HG02840 (cell line): Measurements from ENCODE around the gene ZFX.
"Not testable (repeated sequence)": the region's sequence is repeated elsewhere in the genome, so short reads cannot be mapped to it uniquely, and the experiment has no call there.

ENCODE experiments used
- ATAC-seq: cut with Tn5 transposase; IDR thresholded peaks from one replicate; pipeline ENCODE4 v1.9.1; 2021; ENCODE audit warnings: mild to moderate bottlenecking, moderate library complexity, moderate number of reproducible peaks; ENCODE audit not compliant: unreplicated experiment, low FRiP score

Gene ZFX

GRCh38 chrX:24150898-24151297 lies 1.4 kb downstream of the ZFX start:
- ATAC-seq = no peak

- ATAC-seq = no peak
Observed at GRCh38 chrX:24151513-24151912, 2.0 kb downstream of the ZFX start.

- no peak for ATAC-seq
Observed at GRCh38 chrX:24153178-24153795, 3.8 kb downstream of the ZFX start.

- no peak for ATAC-seq
Observed at GRCh38 chrX:24153796-24154189, 4.3 kb downstream of the ZFX start.

- ATAC-seq = no peak
Observed at GRCh38 chrX:24154490-24155034, 5.0 kb downstream of the ZFX start.

- not testable (repeated sequence) for ATAC-seq
Observed at GRCh38 chrX:24155747-24156146, 6.2 kb downstream of the ZFX start.

- no peak for ATAC-seq
Observed at GRCh38 chrX:24156177-24156576, 6.6 kb downstream of the ZFX start.

- no peak for ATAC-seq
Observed at GRCh38 chrX:24158881-24159280, 9.4 kb downstream of the ZFX start.

GRCh38 chrX:24166078-24166477 lies 16.5 kb downstream of the ZFX start:
- ATAC-seq = no peak

GRCh38 chrX:24167719-24168472 lies 18.4 kb downstream of the ZFX start:
- ATAC-seq = no peak

- peak; percentile 83 for ATAC-seq
Observed at GRCh38 chrX:24168807-24169206, 19.3 kb downstream of the ZFX start.

GRCh38 chrX:24169211-24169610 lies 19.7 kb downstream of the ZFX start:
- peak; percentile 61 for ATAC-seq

GRCh38 chrX:24173115-24173847 lies 23.8 kb downstream of the ZFX start:
- ATAC-seq = no peak

- no peak for ATAC-seq
Observed at GRCh38 chrX:24175276-24175675, 25.7 kb downstream of the ZFX start.

GRCh38 chrX:24178441-24178840 lies 28.9 kb downstream of the ZFX start:
- no peak for ATAC-seq

- no peak for ATAC-seq
Observed at GRCh38 chrX:24184018-24184417, 34.5 kb downstream of the ZFX start.

GRCh38 chrX:24186483-24186882 lies 37.0 kb downstream of the ZFX start:
- no peak for ATAC-seq

- ATAC-seq = no peak
Observed at GRCh38 chrX:24186986-24187385, 37.5 kb downstream of the ZFX start.

- no peak for ATAC-seq
Observed at GRCh38 chrX:24189490-24189889, 40.0 kb downstream of the ZFX start.

- ATAC-seq = no peak
Observed at GRCh38 chrX:24190500-24191156, 41.1 kb downstream of the ZFX start.

GRCh38 chrX:24196509-24196908 lies 47.0 kb downstream of the ZFX start:
- ATAC-seq = no peak
